Hypothalamus (tissue), 51 donors: ENCODE results near the gene CAMK2N2.
A peak's percentile ranks its signal among the peaks of the same experiment; 100 is the strongest.

Source experiments
- DNase-seq, 51 donors: peaks; one replicate each; lab custom pipeline; 2025; lab: John Stamatoyannopoulos, UW

Gene CAMK2N2

DNA sequence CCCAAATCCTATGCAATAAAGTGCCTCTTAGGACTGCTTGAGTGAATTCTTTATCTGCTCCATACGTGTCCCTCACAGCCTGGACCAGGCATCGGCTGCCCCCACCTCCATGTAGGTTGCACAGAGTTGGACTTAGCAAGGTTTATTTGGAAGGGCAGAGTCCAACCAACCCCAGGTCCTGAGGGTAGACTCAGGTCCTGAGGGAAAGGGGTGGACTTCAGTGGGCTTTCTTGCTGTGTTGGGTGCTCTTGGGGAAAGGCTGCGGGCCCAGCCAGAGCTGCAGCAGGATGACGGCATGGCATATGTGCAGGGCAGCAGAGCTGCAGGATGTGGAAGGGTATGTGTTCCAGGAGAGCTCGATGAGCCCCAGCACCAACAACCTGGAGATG, 19.1 kb downstream of the CAMK2N2 start:
- no peak for DNase-seq

DNA sequence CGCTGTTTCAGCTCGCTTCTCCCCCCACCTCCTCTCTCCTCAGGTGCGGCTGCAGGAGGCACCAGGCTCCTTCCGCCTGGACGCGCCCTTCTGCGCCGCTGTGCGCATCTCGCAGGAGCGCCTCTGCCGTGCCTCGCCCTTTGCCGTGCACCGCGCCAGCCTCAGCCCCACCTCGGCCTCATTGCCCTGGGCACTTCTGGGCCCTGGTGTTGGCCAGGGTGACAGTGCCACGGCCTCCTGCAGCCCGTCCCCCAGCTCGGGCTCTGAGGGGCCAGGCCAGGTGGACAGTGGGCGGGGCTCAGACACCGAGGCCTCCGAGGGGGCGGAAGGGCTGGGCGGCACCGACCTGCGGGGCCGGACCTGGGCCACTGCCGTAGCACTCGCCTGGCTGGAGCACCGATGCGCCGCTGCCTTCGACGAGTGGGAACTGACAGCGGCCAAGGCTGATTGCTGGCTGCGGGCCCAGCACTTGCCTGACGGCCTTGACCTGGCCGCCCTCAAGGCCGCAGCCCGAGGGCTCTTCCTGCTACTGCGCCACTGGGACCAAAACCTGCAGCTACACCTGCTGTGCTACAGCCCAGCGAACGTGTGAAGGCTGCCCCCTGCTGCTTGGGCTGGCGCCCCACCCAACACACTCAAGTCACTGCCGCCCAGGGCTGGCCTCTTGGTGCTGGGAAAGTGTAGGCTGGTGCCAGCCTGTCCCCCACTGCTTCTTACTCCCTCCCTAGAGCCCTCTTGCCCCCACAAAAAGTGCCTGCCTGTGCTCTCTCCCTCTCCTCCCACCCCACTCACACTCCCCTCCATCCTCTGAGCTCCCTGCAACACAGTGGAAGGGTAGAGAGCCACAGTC, 19.7 kb downstream of the CAMK2N2 start:
- DNase-seq = no peak

DNA sequence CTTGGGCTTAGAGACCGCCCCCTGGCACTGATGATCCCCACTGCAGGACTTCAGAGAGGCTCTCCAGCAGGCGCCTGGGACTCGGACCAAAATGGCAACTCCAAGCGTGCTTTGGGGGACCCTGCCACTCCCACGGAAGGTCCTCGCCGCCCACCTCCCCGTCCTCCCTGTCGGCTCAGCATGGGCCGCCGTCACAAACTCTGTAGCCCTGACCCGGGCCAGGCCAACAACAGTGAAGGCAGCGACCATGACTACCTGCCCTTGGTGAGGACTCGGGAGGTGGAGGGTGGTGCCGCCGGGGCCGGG, 20.3 kb downstream of the CAMK2N2 start:
- no peak for DNase-seq

DNA sequence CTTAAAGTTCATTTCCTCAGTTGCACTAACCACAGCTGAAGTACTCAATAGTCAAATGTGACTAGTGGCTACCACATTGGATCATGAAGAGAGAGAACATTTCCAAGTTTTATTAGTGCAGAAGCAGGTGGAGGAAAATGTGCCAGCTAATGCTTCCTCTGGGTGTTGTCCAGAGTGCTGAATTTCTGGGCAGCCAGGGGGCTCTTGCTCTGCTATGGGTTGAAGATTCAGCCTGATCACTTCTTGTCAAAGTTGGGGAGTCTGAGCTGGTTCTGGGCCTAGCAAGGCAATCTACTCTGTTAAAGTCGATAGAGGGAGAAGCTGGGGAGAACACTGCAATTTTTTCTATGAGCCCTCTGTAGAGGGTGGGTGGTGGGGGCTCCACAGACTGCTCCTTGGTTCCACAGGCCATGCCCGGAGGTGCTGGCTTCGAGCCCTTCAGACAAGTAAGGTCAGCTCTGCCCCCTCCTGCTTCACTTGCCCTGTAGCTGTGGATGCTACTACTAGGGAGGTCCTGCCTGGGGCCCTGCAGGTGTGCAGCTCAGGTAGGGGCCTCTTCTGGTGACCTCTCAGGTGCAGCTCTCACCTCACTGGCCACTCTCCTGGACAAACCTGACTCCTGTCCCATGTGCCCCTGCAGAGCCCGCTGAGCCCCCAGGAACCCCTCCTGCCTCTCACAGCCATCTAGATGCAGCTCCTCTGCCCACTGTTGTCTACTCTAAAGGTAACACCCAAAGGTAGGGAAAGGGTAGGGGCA, 20.8 kb downstream of the CAMK2N2 start:
- no peak for DNase-seq

DNA sequence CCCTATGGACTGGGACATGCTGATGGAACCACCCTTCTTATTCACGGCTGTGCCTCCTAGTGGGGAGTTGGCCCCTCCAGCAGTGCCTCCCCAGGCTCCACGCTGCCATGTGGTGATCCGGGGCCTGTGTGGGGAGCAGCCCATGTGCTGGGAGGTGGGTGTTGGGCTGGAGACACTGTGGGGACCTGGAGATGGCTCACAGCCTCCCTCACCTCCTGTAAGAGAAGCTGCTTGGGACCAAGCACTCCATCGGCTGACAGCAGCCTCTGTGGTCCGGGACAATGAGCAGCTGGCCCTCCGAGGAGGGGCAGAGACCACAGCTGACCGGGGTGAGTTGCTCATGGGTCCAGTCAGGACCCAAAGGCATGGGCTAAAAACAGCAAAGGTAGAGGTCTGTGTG, 21.6 kb downstream of the CAMK2N2 start:
- DNase-seq = no peak

DNA sequence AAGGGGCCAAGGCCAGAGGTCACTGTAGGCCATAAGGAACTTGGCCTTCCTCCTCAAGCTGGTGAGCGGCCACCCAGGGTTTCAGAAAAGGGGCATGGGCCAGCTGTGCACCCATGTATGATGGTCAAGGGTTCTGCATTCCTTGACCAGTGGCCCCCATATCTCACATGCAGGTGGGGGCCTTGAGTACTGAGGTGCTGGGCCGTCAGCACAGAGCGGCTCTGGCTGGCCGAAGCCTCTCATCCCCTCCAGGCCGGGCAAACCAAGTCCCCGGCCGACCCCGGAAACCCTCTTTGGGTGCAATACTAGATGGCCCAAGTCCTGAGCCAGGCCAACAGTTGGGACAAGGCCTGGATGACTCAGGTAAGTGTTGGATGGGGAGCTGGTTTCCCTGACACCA, 22.1 kb downstream of the CAMK2N2 start:
- DNase-seq = no peak

DNA sequence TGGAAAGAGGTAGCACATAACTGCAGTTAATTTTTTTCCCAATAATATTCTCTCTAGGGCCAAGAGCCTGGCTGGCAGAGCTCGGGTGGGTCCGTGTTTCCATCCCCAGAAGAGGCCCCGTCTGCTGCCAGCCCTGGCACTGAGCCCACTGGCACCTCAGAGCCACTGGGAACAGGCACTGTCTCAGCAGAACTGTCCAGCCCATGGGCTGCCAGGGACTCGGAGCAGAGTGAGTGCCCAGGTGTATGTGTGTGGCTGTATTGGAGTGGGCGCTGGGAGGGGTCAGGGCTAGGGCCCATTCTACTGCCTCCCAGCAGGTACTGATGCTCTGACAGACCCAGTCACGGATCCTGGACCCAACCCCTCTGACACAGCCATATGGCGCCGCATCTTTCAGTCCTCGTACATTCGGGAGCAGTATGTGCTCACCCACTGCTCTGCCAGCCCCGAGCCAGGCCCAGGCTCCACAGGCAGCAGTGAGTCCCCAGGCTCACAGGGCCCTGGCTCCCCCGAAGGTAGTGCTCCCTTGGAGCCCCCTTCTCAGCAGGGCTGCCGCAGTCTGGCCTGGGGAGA, 23.0 kb downstream of the CAMK2N2 start:
- DNase-seq = no peak

DNA sequence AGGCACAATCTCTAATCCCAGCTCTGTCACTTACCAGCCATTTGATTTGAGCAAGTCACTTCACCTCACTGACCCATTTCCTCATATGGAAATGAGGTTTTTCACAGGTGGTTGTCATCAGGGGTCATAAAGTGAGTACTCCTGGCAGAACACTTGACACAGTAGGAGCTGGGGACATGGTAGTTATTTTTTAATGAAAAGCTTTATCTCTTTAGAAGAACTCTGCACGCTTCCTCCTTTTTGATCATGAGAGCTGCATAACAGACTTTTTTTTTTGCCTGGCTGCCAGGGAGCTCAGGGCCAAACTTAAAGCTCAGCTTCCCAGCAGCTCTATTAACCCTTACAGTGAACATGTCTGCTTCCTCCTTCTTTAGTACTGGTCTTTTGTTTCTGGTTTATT, 23.5 kb downstream of the CAMK2N2 start:
- no peak for DNase-seq

DNA sequence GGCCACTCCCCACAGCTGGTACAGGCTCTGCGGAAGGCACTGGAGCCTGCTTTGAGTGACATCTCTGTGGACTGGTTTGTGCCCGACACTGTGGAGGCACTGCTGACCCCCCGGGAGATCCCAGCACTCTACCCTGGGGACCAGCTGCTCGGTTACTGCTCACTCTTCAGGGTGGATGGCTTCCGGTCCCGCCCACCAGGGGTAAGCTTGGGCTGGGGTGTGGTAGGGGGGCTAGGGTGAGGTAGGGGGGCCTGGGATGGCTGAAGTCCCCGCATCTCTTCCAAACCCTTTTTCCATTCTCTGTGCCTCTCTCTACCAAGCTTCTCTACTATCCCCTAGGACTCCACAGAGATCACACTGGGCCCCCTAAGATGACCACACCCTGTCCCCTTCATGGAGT, 24.1 kb downstream of the CAMK2N2 start:
- DNase-seq = no peak

DNA sequence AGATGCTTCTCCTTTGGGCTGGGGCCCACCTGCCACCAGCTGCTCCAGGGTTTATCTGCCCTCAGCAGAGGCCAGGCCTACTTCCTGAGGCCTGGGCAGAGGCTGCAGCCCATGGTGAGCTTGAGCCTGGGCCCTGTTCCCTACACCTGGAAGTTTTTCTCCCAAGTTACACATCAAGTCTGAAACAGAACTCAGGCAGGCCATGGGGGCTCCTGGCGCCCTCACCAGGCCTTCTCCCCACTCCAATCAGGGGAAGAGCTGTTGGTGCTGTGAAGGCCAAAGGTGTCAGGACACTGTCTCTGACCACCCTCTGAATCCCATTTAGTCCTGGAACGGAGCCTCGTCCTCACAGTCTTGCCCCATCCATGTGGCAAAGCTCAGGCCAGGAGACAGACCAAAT, 24.7 kb downstream of the CAMK2N2 start:
- no peak for DNase-seq

DNA sequence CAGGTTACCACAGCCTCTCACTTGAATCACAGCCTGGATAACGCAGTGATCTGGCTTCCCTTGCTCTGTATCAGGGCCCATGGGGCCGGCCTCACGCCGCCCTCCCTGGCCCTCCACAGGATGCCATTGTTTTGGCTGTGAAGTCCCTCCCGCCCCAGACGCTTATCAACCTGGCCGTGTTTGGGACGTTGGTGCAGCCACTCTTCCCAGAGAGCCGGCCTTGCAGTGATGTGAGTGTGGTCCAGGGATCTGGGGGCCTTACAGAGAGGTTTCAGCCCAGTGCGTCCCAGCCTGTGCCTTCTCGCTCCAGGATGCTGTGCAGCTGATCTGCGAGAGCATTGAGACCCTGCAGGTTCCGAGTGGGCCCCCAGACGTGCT, 25.3 kb downstream of the CAMK2N2 start:
- DNase-seq = no peak

DNA sequence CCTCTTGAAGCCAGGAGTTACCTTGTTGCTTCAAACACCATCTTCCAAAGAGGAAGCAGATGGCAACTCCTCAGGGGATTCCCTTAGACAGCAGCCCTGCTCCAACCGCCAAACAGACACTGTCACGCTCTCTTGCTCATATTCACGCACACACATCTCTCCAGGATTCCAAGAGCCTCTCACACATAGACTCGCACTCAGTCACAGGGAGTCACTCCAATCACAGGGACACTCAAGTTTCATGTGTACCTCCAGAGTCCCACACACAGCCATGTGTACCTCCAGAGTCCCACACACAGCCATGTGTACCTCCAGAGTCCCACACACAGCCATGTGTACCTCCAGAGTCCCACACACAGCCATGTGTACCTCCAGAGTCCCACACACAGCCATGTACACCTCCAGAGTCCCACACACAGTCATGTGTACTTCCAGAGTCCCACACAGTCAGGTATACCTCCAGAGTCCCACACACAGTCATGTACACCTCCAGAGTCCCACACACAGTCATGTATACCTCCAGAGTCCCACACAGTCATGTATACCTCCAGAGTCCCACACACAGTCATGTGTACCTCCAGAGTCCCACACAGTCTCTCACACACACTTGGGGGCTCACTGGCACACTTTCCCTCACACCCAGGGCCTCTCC, 25.8 kb downstream of the CAMK2N2 start:
- DNase-seq = no peak

DNA sequence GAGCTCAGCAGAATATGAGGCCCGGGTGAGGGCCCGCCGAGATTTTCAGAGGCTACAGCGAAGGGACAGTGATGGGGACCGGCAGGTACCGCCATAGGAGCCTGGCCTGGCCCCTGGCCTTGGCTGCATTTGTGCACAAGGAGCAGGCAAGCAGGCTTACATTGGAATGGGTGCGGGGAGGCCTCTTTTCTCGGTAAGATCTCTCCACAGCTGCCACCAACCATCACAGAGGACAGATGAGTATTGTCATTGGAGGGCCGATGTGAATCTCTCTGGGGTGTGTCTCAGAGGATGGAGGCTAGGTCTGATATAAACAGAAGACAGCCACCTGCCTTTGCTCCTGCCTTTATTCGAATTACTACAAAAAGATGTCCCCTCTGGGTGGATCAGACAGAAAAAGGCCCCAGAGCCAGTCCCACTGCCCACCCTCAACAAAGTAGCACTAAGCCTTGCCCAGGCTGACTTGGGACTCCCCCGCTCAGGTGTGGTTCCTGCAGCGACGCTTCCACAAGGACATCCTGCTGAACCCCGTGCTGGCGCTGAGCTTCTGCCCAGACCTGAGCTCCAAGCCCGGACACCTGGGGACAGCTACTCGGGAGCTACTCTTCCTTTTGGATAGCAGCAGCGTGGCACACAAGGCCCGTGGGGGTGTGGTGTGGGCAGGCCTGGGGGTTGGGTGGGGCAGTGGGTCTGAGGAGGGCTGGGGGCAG, 26.5 kb downstream of the CAMK2N2 start:
- no peak for DNase-seq

DNA sequence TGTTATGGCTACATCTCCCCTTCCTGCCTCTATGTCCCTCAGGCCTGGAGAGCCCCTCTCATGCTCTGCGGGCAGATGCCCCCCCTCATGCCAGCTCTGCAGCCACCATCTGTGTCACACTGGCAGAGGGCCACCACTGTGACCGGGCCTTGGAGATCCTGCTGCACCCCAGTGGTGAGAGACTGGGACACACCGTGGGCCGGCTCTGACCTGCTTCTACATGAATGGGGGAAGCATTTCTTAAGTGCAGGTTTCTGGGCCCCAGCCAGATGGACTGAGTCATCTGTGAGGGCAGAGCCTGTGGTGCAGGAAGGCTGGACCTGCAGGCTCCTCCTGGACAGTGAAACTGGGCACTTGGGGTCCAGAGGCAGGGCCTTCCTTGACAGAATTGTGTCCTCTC, 27.1 kb downstream of the CAMK2N2 start:
- DNase-seq = peak in 28 of 51 donors; percentile 4 to 66 (median 33)

DNA sequence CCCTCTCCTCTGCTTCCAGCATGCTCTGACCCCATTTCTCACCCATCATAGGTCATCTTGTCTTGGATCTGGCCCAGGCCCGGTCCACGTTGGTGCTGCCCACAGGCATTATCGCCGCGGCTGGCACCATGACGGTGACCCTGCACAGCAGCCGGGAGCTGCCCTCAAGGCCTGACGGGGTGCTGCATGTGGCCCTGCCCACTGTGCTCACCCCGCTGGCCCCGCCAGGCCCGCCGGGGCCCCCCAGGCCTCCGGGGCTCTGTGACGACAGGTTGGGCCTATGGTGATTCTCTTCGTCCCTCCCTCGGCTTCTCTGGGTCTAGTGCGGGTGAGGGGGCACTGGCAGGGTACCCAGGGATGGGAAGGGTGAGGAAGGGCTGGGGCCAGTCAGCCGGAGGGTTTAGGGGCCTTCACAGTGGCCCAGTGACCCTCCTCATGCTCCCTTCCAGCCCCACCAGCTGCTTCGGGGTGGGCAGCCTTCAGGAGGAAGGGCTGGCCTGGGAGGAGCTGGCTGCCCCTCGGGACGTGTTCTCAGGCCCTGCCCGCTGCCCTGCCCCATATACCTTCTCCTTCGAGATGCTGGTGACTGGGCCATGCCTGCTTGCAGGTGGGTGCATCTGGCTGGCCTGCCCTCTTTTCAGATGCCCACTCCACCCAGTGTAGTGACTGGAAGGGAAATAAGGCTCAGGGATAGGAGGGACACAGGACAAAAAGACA, 28.1 kb downstream of the CAMK2N2 start:
- no peak for DNase-seq

DNA sequence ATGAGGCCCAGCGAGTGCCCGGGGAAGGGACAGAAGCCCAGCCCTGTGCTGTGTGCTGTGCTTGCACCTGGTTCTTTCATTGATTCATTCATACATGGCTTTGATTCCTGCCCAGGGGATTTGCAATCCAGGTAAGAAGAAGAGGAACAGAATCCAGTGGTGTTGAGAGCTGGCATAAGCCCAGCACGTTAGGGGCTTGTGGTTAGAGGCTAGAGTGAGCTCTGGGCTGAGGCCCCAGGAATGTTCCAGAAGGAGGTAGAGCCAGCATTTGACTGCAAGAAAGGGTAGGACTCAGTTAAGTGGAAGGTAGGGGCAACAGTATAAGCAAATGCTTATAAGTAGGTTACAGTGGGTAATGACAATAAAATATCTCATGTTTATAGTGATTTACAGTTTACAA, 29.7 kb downstream of the CAMK2N2 start:
- no peak for DNase-seq

DNA sequence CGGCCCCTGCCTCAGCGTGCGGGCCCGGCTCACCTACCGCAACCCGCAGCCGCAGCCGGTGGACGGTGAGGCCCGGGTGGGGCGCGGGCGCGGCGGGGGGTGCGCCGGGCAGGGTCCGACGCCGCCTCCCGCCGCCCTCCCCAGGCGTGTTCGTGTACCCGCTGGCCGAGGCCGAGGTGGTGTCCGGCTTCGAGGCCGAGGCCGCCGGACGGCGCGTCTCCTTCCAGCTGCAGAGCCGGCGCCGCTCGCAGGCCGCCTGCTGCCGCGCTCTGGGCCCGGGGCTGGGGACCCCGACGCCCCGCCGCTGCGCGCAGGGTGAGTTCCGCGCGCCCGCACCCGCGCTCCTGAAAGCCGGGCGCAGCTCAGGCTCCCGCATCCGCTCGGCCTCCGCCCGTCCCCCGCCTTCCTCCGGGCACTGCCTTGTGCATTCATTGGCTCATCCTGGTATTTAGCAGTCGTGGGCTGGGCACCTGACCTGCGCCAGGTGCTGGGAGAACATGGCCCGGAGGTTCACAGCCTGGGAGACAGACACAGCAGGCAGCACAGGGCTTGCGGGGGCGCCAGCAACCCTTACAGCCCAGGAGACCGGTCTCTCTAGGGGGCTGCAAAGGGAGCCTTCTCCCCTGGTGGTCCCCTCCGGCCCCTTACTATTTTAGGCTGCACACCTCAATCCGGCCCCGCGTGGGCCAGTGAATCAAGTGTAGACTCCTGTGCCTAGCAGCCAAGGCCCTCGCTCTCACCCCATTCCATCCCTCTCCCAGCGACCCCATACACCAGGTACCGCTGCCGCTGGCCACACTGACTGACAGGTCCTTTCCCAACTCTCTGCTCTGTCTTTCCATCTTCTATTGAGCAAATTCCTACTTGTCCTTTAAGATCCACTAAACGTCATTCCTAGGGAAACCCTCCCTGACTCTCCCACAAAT, 30.5 kb downstream of the CAMK2N2 start:
- DNase-seq = peak in 5 of 51 donors; percentile 14 to 27 (median 16)

DNA sequence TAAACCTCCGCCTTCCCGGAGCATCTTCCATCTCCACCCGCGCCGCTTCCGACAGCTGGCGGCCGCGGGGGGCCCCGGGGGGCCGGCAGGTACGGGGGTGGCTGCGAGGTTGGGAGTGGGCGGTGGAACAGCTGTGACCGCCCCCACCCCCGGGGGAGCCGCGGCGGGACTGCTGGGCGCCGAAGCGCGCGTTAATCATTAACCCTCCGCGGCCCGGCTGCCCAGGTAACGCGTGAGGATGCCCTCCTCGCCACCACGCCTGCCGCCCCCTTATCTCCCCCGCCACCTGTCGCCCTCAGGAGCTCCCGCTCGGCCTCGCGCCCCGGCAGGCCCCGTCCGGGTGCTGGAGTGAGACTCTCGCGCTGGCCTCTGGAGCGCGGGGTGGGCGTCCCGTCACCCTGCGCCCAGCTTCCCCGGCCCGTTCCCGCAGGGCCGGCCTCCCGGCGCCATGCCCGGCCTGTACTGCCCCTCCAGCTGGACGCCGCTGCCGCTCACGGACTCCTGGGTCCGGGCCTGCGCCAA, 31.2 kb downstream of the CAMK2N2 start:
- no peak for DNase-seq
